Heart right ventricle (tissue), 16 donors: ENCODE measurements around the gene ABHD4. TPM values are rescaled to one million over a fixed set of nuclear protein-coding genes. Genes with fewer than 3 reads are reported as not detected.
"Not testable (repeated sequence)": the region's sequence is repeated elsewhere in the genome, so short reads cannot be mapped to it uniquely, and the experiment has no call there.

Experiments
- ATAC-seq, 8 donors: fragments of 200-7000 bp; cut with Tn5 transposase; one replicate each; pipeline ENCODE4 v1.9.1; 2020; ENCODE audit warnings: mild to moderate bottlenecking in 8 of 8, moderate library complexity in 8 of 8, moderate number of reproducible peaks in 1 of 8
- DNase-seq, 2 donors: peaks; one replicate each; pipeline ENCODE4 v3.0.0-alpha.2; 2020
- H3K27ac ChIP-seq, 10 donors: fragments of 200-600 bp; sonication (generic) in 2 of 10; one replicate each; pipeline versions ENCODE4 v1.5.0 to v1.8.0; 2020 to 2022; ENCODE audit warnings: mild to moderate bottlenecking in 3 of 10
- H3K27me3 ChIP-seq, 7 donors: fragments of 200-600 bp; one replicate each; pipeline ENCODE4 v1.8.0; 2021 to 2022; ENCODE audit warnings: mild to moderate bottlenecking in 2 of 7
- H3K36me3 ChIP-seq, 9 donors: fragments of 200-600 bp; sonication (generic) in 1 of 9; one replicate each; pipeline versions ENCODE4 v1.5.0 to v1.8.0; 2020 to 2022; ENCODE audit warnings: mild to moderate bottlenecking in 2 of 9
- H3K4me1 ChIP-seq, 9 donors: fragments of 200-600 bp; sonication (generic) in 1 of 9; one replicate each; pipeline versions ENCODE4 v1.5.0 to v1.8.0; 2020 to 2022; ENCODE audit warnings: mild to moderate bottlenecking in 4 of 9
- H3K4me3 ChIP-seq, 10 donors: fragments of 200-600 bp; sonication (generic) in 2 of 10; one replicate each; pipeline versions ENCODE4 v1.5.0 to v1.8.0; 2020 to 2022; ENCODE audit warnings: mild to moderate bottlenecking in 7 of 10, moderate library complexity in 2 of 10
- H3K9me3 ChIP-seq, 11 donors: fragments of 200-600 bp in 10 of 11; sonication (generic) in 2 of 11; one replicate each; pipeline versions ENCODE4 v1.5.0 to v1.8.0; 2013 to 2022; ENCODE audit warnings: mild to moderate bottlenecking in 2 of 11, control low read depth in 1 of 11, moderate library complexity in 1 of 11
- WGBS, 2 donors: extraction: QIAGEN DNeasy Blood & Tissue Kit; methylation state at CpG; one replicate each; pipeline ENCODE4 v1.1.7; 2013; ENCODE audit warnings: inconsistent platforms in 1 of 2; 5-methylcytosine and 5-hydroxymethylcytosine counted together
- intact Hi-C, 10 donors: fragments of 100-400 bp; cut with DNase I; formaldehyde crosslinking; loops; one replicate each; pipeline versions ENCODE4 v1.11.1 to v1.14.2; 2022
- polyA plus RNA-seq, 2 donors: library from polyadenylated mRNA; stranded (reverse); fragments of 200-250 nt; gene quantifications; one replicate each; pipeline ENCODE4 v1.2.3, GENCODE V29; 2013
- total RNA-seq, 10 donors: library from RNA; stranded (reverse); fragmentation: NEBNext Ultra II Directional in 3 of 10; extraction: Animal tissue kit (Norgen Biotek cat#: 25700) in 3 of 10; gene quantifications; one replicate each; pipeline versions ENCODE4 v1.2.1 to v1.2.4, GENCODE V29; 2021 to 2023
- TF ChIP-seq, protein P1 (sequence below), 9 donors: fragments of 200-600 bp; sonication (generic) in 2 of 9; IDR thresholded peaks; one replicate each; pipeline versions ENCODE4 v1.5.0 to v1.8.0; 2021 to 2022; ENCODE audit warnings: antibody characterized with exemption in 9 of 9, mild to moderate bottlenecking in 5 of 9, moderate library complexity in 1 of 9
- donor health status: Arrhythmogenic right ventricular cardiomyopathy.
- donor health status: ischemic (EF 13 %, LVEDD 7.1; RV severe dilation, severe dysfunction).
- donor health status: healthy with polysubstance abuse.
- donor health status: DM: no; HTN: yes; CAD: no.
- donor health status: DM: no; HTN: no; CAD: no.
- donor health status: ischemic (EF 25% LVEDD 6.9; RV normal size, moderate dysfunction).
- donor health status: ischemic (EF 25% LVEDD 5.7; RV mildly dilated, moderate dysfunction).
- donor health status: healthy.
- donor health status: DM: yes; HTN: yes; CAD: no.
- donor health status: Ischemic cardiomyopathy.
- donor health status: ischemic (EF 35%, LVEDD 5.7; RV mildly dilated, moderate dysfunction).
- donor health status: nonischemic (EF 11% LVEDD 7.7; RV severe dilation, severe dysfunction).
- donor health status: DM: yes; HTN: yes; CAD: no.
- donor health status: PGD.
- donor health status: ischemic (EF 29% LVEDD 5.4; RV normal size, mild dysfunction).
- donor health status: nonischemic (EF 23%, LVEDD 6.1; RV moderate dilation, normal function).

Gene ABHD4
- total and polyA plus RNA-seq, 12 donors, result 13.7 to 35.7 (median 20.8) TPM

GRCh38 chr14:22613736-22614239 is 15.7 kb downstream of the ABHD4 start:
- Histone ChIP-seq H3K9me3 (peaks cover 0 to 9% (median 0%) of the 10 kb centered on the region in 11 donors), H3K27ac (no peak overlapping the region), H3K4me3 (no peak overlapping the region), H3K36me3 (peaks cover 0 to 42% (median 30%) of the 10 kb centered on the region in 9 donors), H3K27me3 (no peaks in the 10 kb centered on the region), H3K4me1 (peaks cover 0 to 12% (median 7%) of the 10 kb centered on the region in 9 donors)
- 48 to 61% methylated on average over 3 of the region's 3 CpGs for WGBS, 2 donors
- DNase-seq, result no peak
- TF ChIP-seq, protein P1, sequence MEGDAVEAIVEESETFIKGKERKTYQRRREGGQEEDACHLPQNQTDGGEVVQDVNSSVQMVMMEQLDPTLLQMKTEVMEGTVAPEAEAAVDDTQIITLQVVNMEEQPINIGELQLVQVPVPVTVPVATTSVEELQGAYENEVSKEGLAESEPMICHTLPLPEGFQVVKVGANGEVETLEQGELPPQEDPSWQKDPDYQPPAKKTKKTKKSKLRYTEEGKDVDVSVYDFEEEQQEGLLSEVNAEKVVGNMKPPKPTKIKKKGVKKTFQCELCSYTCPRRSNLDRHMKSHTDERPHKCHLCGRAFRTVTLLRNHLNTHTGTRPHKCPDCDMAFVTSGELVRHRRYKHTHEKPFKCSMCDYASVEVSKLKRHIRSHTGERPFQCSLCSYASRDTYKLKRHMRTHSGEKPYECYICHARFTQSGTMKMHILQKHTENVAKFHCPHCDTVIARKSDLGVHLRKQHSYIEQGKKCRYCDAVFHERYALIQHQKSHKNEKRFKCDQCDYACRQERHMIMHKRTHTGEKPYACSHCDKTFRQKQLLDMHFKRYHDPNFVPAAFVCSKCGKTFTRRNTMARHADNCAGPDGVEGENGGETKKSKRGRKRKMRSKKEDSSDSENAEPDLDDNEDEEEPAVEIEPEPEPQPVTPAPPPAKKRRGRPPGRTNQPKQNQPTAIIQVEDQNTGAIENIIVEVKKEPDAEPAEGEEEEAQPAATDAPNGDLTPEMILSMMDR (IDR thresholded peaks at IDR 0.05), result no peak
- intact Hi-C loops, result no loop called here
- ATAC-seq, result peak in 2 of 8 donors; percentile 11 to 29

DNA sequence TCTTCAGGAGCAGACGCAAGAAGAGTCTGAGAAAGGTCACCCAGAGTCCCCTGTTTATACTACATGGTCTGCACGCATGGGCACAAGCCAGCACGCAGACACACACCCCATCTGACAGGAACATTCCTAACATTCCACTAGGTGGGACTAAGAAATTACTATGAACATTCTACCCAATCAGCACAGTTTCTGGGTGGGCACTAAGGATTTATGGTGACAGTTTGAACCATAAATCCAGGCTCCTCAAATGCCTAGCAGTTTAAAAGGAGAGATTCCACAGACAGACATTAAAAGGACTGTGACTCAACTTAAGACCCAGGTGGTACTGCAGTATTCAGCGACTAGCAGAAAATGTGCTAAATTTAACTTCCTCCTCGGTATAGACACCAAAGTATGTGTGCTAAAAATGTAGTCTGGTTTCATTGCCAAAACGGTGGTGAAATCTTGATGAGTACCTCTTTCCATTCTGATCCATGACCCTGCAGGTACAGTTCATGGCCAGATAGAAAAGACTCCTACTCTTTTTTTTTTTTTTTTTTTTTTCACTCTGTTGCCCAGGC is 16.2 kb downstream of the ABHD4 start:
- Histone ChIP-seq H3K36me3 (peaks cover 0 to 37% (median 25%) of the 10 kb centered on the region in 9 donors), H3K4me3 (no peak overlapping the region), H3K4me1 (peaks cover 0 to 12% (median 7%) of the 10 kb centered on the region in 9 donors), H3K27me3 (no peaks in the 10 kb centered on the region), H3K9me3 (peaks cover 0 to 9% (median 0%) of the 10 kb centered on the region in 11 donors), H3K27ac (no peak overlapping the region)
- intact Hi-C loops, result no loop called here
- ATAC-seq (peak in 6 of 8 donors; percentile 22 to 61 (median 46)), DNase-seq (no peak)
- TF ChIP-seq, protein P1 (IDR thresholded peaks at IDR 0.05), result no peak
- 17 to 19% methylated on average over 6 of the region's 6 CpGs for WGBS, 2 donors

DNA sequence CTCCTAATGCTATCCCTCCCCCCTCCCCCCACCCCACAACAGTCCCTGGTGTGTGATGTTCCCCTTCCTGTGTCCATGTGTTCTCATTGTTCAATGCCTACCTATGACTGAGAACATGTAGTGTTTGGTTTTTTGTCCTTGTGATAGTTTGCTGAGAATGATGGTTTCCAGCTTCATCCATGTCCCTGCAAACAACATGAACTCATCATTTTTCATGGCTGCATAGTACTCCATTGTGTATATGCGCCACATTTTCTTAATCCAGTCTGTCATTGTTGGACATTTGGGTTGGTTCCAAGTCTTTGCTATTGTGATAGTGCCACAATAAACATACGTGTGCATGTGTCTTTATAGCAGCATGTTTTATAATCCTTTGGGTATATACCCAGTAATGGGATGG is 17.7 kb downstream of the ABHD4 start:
- H3K9me3 ChIP-seq, DNase-seq, ATAC-seq, H3K27ac ChIP-seq, H3K27me3 ChIP-seq, intact Hi-C loops, H3K4me3 ChIP-seq: not testable (repeated sequence)
- H3K36me3 ChIP-seq, result peaks cover 0 to 22% (median 11%) of the 10 kb centered on the region in 9 donors
- 92% methylated on average over 2 of the region's 2 CpGs for WGBS, 2 donors
- H3K4me1 ChIP-seq, result peaks cover 0 to 12% (median 7%) of the 10 kb centered on the region in 9 donors

DNA sequence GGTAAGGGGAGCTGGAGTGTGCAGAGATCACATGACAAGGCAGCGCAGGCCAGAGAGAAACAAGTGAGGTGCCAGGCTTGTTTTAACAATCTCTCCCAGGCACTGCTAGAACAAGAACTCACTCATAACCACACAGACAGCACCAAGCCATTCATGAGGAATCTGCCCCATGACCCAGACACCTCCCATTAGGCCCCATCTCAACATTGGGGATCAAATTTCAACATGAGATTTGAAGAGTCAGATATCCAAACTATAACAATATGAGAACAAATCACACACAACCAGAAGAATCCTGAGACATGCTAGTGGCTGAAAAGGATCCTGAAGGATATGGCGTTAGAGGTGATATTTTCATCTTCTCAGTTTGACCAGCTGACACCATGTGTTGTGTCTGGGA is 24.2 kb downstream of the ABHD4 start:
- TF ChIP-seq, protein P1 (IDR thresholded peaks at IDR 0.05), result no peak
- WGBS, 2 donors, result 87 to 88% methylated on average over 2 of the region's 2 CpGs
- intact Hi-C loops, result no loop called here
- Histone ChIP-seq H3K36me3 (no peaks in the 10 kb centered on the region), H3K4me1 (peaks cover 0 to 6% (median 0%) of the 10 kb centered on the region in 9 donors), H3K9me3 (peaks cover 0 to 4% (median 0%) of the 10 kb centered on the region in 11 donors), H3K27ac (no peak overlapping the region), H3K4me3 (no peak overlapping the region), H3K27me3 (peaks cover 0 to 5% (median 0%) of the 10 kb centered on the region in 7 donors)
- no peak for DNase-seq
- ATAC-seq, result no peak

- TF ChIP-seq, protein P1 (IDR thresholded peaks at IDR 0.05), result no peak
- ATAC-seq (no peak), DNase-seq (no peak)
- 11 to 16% methylated on average over 2 of the region's 2 CpGs for WGBS, 2 donors
- intact Hi-C loops, result no loop called here
- H3K27ac ChIP-seq, result no peak overlapping the region
- peaks cover 0 to 4% (median 0%) of the 10 kb centered on the region in 11 donors for H3K9me3 ChIP-seq
- H3K36me3 ChIP-seq, result no peaks in the 10 kb centered on the region
- peaks cover 0 to 6% (median 0%) of the 10 kb centered on the region in 9 donors for H3K4me1 ChIP-seq
- peaks cover 0 to 5% (median 0%) of the 10 kb centered on the region in 7 donors for H3K27me3 ChIP-seq
- H3K4me3 ChIP-seq, result no peak overlapping the region
Measured at GRCh38 chr14:22623047-22623446, 24.9 kb downstream of the ABHD4 start.
